Ammon's horn (tissue), 1 donor: ENCODE results near the gene ADRA1B.
"Not testable (repeated sequence)": the region's sequence is repeated elsewhere in the genome, so short reads cannot be mapped to it uniquely, and the experiment has no call there.

Source experiments
- DNase-seq: peaks from one replicate; pipeline ENCODE4 v3.0.0-alpha.2; 2016; ENCODE audit warnings: low spot score

The ADRA1B gene

GRCh38 chr5:159969966-159970365 is 53.7 kb downstream of the ADRA1B start:
- no peak for DNase-seq

GRCh38 chr5:159971038-159971437 is 54.8 kb downstream of the ADRA1B start:
- DNase-seq = no peak

GRCh38 chr5:159971514-159971913 is 55.2 kb downstream of the ADRA1B start:
- DNase-seq = no peak

GRCh38 chr5:159971931-159972461 is 55.7 kb downstream of the ADRA1B start:
- DNase-seq = no peak

GRCh38 chr5:159972538-159973362 is 56.5 kb downstream of the ADRA1B start:
- DNase-seq = no peak

GRCh38 chr5:159975462-159976019 is 59.3 kb downstream of the ADRA1B start:
- no peak for DNase-seq

- no peak for DNase-seq
These were observed 60.6 kb downstream of the ADRA1B start for GRCh38 chr5:159976921-159977320.

- DNase-seq = no peak
These were observed 62.1 kb downstream of the ADRA1B start for GRCh38 chr5:159978358-159978757.

- no peak for DNase-seq
These were observed 66.3 kb downstream of the ADRA1B start for GRCh38 chr5:159982421-159983173.

GRCh38 chr5:159987031-159987674 is 70.9 kb downstream of the ADRA1B start:
- DNase-seq = peak; percentile 84

GRCh38 chr5:159990506-159990905 is 74.2 kb downstream of the ADRA1B start:
- no peak for DNase-seq

- DNase-seq = no peak
These were observed 76.3 kb downstream of the ADRA1B start for GRCh38 chr5:159992566-159992965.

- no peak for DNase-seq
These were observed 76.9 kb downstream of the ADRA1B start for GRCh38 chr5:159993194-159993593.

GRCh38 chr5:159995907-159996306 is 79.6 kb downstream of the ADRA1B start:
- no peak for DNase-seq

- no peak for DNase-seq
These were observed 85.2 kb downstream of the ADRA1B start for GRCh38 chr5:160001457-160001856.

- no peak for DNase-seq
These were observed 91.2 kb downstream of the ADRA1B start for GRCh38 chr5:160007514-160007913.

GRCh38 chr5:160008529-160008876 is 92.2 kb downstream of the ADRA1B start:
- DNase-seq = not testable (repeated sequence)

- DNase-seq = peak; percentile 100
These were observed 92.8 kb downstream of the ADRA1B start, which contains the start of gene TTC1 for GRCh38 chr5:160008877-160009590. TSS of gene TTC1 (plus strand) at chr5:160009139. CDS start at chr5:160010529, 1,390 bp downstream.

GRCh38 chr5:160009591-160009989 is 93.3 kb downstream of the ADRA1B start:
- no peak for DNase-seq

GRCh38 chr5:160011471-160011870 is 95.2 kb downstream of the ADRA1B start:
- DNase-seq = no peak

GRCh38 chr5:160014197-160014596 is 97.9 kb downstream of the ADRA1B start:
- DNase-seq = not testable (repeated sequence)
